Measurements from ENCODE around the gene SLC8A1. TPM values are rescaled to one million over a fixed set of nuclear protein-coding genes. Genes with fewer than 3 reads are reported as not detected.

SLC8A1 gene
- total RNA-seq, 1 donor from 2014 or later: 53.8 TPM

DNA sequence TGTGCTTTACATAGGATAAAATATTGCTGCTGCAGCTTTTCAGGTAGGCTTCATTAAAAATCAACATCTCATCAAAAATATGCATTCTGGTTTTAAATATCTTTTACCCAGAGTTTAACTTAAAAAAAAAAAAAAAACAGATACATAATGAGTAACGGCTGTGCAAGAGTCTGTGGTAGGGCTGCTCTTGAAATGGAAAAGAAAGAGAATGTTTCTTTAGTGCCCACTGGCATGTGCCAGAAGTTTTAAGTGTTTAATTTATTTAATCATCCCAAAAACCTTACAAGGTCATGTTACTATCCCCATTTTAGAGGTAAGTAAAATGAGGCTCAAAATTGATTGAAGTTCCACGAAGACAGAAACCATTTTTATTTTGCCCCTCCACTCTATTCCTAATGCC lies 92.1 kb downstream of the SLC8A1 start:
- ATAC-seq (no peak), DNase-seq (no peak)
- no peak overlapping the region for H3K27ac ChIP-seq
- no peaks in the 10 kb centered on the region for H3K4me1 ChIP-seq
- H3K36me3 ChIP-seq: no peaks in the 10 kb centered on the region
- no peaks in the 10 kb centered on the region for H3K27me3 ChIP-seq
- TF ChIP-seq, protein P1, sequence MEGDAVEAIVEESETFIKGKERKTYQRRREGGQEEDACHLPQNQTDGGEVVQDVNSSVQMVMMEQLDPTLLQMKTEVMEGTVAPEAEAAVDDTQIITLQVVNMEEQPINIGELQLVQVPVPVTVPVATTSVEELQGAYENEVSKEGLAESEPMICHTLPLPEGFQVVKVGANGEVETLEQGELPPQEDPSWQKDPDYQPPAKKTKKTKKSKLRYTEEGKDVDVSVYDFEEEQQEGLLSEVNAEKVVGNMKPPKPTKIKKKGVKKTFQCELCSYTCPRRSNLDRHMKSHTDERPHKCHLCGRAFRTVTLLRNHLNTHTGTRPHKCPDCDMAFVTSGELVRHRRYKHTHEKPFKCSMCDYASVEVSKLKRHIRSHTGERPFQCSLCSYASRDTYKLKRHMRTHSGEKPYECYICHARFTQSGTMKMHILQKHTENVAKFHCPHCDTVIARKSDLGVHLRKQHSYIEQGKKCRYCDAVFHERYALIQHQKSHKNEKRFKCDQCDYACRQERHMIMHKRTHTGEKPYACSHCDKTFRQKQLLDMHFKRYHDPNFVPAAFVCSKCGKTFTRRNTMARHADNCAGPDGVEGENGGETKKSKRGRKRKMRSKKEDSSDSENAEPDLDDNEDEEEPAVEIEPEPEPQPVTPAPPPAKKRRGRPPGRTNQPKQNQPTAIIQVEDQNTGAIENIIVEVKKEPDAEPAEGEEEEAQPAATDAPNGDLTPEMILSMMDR (IDR thresholded peaks at IDR 0.05): no peak
- intact Hi-C loops (cut with DNase I): no loop called here
- no peak overlapping the region for H3K4me3 ChIP-seq
- no peaks in the 10 kb centered on the region for H3K9me3 ChIP-seq

DNA sequence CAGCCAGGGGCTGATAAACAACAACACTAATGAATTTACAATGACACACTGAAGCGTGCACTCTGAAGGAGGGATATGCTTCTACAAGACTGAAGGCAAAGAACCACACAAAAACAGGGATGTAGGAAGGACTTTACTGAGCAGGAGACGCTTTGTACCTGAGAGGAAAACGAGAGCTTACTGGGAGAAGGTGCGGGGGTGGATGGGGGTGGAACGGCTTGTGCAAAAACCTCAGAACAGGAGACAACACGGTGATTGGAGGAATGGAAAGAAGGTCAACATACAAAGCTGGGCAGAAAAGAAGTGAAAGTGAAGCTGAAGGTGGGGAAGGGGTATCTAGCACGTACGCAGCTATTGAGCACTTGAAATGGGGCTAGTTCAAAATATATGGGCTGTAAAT lies 93.1 kb downstream of the SLC8A1 start:
- Histone ChIP-seq H3K27me3 (no peaks in the 10 kb centered on the region), H3K4me1 (no peaks in the 10 kb centered on the region), H3K27ac (no peak overlapping the region), H3K4me3 (no peak overlapping the region), H3K36me3 (no peaks in the 10 kb centered on the region), H3K9me3 (no peaks in the 10 kb centered on the region)
- ATAC-seq (no peak), DNase-seq (no peak)
- TF ChIP-seq, protein P1 (IDR thresholded peaks at IDR 0.05): no peak
- intact Hi-C loops (cut with DNase I): no loop called here

DNA sequence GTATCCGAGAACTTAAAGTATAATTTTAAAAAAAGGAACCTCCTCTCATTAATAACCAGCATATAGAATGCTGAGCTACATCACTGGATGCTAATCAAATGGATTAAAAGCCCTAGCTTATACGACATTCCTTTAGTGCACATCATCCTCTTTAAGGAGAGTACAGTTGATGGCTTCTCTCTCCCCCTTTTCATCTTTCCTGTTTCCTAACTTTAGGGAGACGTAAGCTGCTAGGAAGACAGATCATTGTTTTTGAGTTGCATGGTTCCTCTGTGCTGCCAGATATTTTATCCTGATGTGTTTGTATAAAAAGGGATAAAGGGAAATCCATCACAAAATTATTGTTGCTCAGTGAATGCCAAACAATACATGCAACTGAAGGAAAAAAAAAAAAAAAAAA lies 94.2 kb downstream of the SLC8A1 start:
- intact Hi-C loops (cut with DNase I): no loop called here
- no peak overlapping the region for H3K27ac ChIP-seq
- no peaks in the 10 kb centered on the region for H3K4me1 ChIP-seq
- H3K27me3 ChIP-seq: no peaks in the 10 kb centered on the region
- DNase-seq: no peak
- no peak for ATAC-seq
- TF ChIP-seq, protein P1 (IDR thresholded peaks at IDR 0.05): no peak
- H3K4me3 ChIP-seq: no peak overlapping the region
- no peaks in the 10 kb centered on the region for H3K36me3 ChIP-seq
- no peaks in the 10 kb centered on the region for H3K9me3 ChIP-seq

DNA sequence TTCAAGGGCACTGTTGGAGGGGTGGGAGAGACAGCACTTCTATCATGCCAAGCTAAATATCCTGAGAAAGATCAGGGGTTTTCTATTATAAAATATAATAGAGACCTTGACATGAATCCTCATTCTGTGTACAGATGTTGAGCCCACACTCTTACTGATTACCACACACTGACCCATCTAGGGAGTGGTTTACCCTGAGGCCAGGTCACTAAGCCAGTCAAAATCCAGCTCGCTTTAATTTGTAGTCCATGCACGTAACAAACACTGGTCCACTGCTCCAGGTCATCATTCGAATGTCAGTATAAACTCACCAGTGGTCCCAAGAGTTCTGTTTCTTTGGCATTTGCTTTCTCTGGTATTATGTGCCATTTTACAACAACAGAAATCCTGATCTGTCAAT lies 96.4 kb downstream of the SLC8A1 start:
- Histone ChIP-seq H3K27me3 (no peaks in the 10 kb centered on the region), H3K4me1 (no peaks in the 10 kb centered on the region), H3K4me3 (no peak overlapping the region), H3K27ac (no peak overlapping the region), H3K9me3 (no peaks in the 10 kb centered on the region), H3K36me3 (no peaks in the 10 kb centered on the region)
- intact Hi-C loops (cut with DNase I): no loop called here
- no peak for ATAC-seq
- TF ChIP-seq, protein P1 (IDR thresholded peaks at IDR 0.05): no peak
- no peak for DNase-seq

DNA sequence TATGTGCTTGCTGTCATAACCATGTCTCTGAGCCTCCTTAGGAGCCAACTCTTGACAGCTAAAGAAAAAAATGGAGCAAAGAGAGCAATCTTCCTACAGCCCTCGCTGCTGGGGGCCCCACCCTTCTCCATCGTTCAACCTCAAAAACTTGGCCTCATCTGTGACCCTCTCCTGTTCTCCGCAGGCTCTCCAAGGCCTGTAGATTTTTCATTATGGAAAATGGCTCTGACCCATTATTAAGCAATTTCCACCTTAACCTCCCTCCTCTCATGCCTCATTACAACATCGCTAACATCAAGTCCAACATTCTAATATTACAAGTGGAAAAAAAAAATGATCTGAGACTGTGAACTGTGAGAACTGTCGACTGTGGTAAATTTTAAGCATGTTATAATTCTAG lies 98.7 kb downstream of the SLC8A1 start:
- Histone ChIP-seq H3K27me3 (no peaks in the 10 kb centered on the region), H3K36me3 (no peaks in the 10 kb centered on the region), H3K4me1 (no peaks in the 10 kb centered on the region), H3K27ac (peak overlapping the region; percentile 44), H3K9me3 (no peaks in the 10 kb centered on the region), H3K4me3 (no peak overlapping the region)
- TF ChIP-seq, protein P1 (IDR thresholded peaks at IDR 0.05): no peak
- ATAC-seq: peak; percentile 28
- DNase-seq: no peak
- intact Hi-C loops (cut with DNase I): no loop called here

DNA sequence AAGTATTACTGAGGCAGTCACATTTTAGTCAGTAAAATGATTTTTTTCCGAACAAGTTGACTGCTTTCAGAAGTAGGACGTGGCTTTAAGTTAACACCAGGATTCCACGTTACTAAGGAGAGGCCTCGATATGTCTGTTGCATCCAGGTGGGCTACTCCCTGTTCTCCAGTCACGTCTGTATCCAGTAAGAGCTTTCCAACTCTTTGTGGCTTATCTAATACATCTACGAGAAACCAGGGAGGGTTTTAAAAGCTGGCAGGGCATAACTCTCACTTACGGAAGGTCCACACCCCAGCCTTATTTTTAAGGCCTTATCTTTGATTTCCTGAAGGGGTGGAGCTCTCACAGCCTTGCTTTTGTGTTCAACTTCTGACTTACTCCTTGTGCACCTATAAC lies 99.2 kb downstream of the SLC8A1 start:
- TF ChIP-seq, protein P1 (IDR thresholded peaks at IDR 0.05): no peak
- Histone ChIP-seq H3K27ac (peak overlapping the region; percentile 44), H3K4me1 (no peaks in the 10 kb centered on the region), H3K9me3 (no peaks in the 10 kb centered on the region), H3K4me3 (no peak overlapping the region), H3K27me3 (no peaks in the 10 kb centered on the region), H3K36me3 (no peaks in the 10 kb centered on the region)
- no peak for DNase-seq
- no peak for ATAC-seq
- intact Hi-C loops (cut with DNase I): no loop called here
